Mucosa of rectum (tissue), 2 donors: ENCODE results near the gene EDN1.

Experiments used
- H3K27ac ChIP-seq, 2 donors: one replicate each; pipeline ENCODE4 v1.7.0; 2013; ENCODE audit warnings: inconsistent platforms in 2 of 2, low read depth in 2 of 2, low read length in 2 of 2
- H3K27me3 ChIP-seq, 2 donors: one replicate each; pipeline ENCODE4 v1.7.0; 2013; ENCODE audit warnings: low read length in 2 of 2; ENCODE audit not compliant: control insufficient read depth in 2 of 2, insufficient read depth in 2 of 2
- H3K36me3 ChIP-seq, 2 donors: one replicate each; pipeline ENCODE4 v1.7.0; 2013; ENCODE audit warnings: low read length in 2 of 2; ENCODE audit not compliant: control insufficient read depth in 2 of 2, insufficient read depth in 2 of 2
- H3K4me1 ChIP-seq, 2 donors: one replicate each; pipeline ENCODE4 v1.7.0; 2013; ENCODE audit warnings: low read length in 2 of 2, mild to moderate bottlenecking in 1 of 2; ENCODE audit not compliant: control insufficient read depth in 2 of 2, insufficient read depth in 2 of 2
- H3K4me3 ChIP-seq, 2 donors: one replicate each; pipeline ENCODE4 v1.7.0; 2013; ENCODE audit warnings: low read length in 2 of 2
- H3K9ac ChIP-seq, 2 donors: one replicate each; pipeline ENCODE4 v1.7.0; 2013; ENCODE audit warnings: low read length in 2 of 2, low read depth in 1 of 2, mild to moderate bottlenecking in 1 of 2
- H3K9me3 ChIP-seq, 2 donors: one replicate each; pipeline ENCODE4 v1.7.0; 2013; ENCODE audit warnings: low read length in 2 of 2; ENCODE audit not compliant: control insufficient read depth in 2 of 2
- donor health status: healthy.
- donor health status: Normal muscosa, but diverticular disease.

Gene EDN1

GRCh38 chr6:12289933-12290820 is at the start of gene EDN1:
TSS of gene EDN1 (plus strand) at chr6:12290361. CDS start at chr6:12290630, 269 bp downstream.
- Histone ChIP-seq H3K9me3 (no peaks in the 10 kb centered on the region), H3K27ac (peak within 1 kb of the TSS; percentile 69 to 72), H3K27me3 (peaks cover 0 to 5% of the 10 kb centered on the region in 2 donors)

GRCh38 chr6:12241493-12242175 is 48.5 kb upstream of the EDN1 start:
- H3K4me1 ChIP-seq = peaks cover 18 to 25% of the 10 kb centered on the region in 2 donors
- H3K4me3 ChIP-seq = peak overlapping the region in 1 of 2 donors; percentile 23
- no peaks in the 10 kb centered on the region for H3K36me3 ChIP-seq
- no peaks in the 10 kb centered on the region for H3K27me3 ChIP-seq
- no peaks in the 10 kb centered on the region for H3K9me3 ChIP-seq
- peak overlapping the region; percentile 77 to 83 for H3K27ac ChIP-seq
- H3K9ac ChIP-seq = peak overlapping the region in 1 of 2 donors; percentile 43

More at GRCh38 chr6:12289933-12290820, at the start of gene EDN1:
- H3K9ac ChIP-seq = peak within 1 kb of the TSS; percentile 69 to 74
- peak within 1 kb of the TSS; percentile 80 to 86 for H3K4me3 ChIP-seq
- peaks cover 22 to 40% of the 10 kb centered on the region in 2 donors for H3K4me1 ChIP-seq
- peaks cover 4 to 6% of the 10 kb centered on the region in 2 donors for H3K36me3 ChIP-seq

GRCh38 chr6:12243169-12243568 is 47.0 kb upstream of the EDN1 start:
- Histone ChIP-seq H3K36me3 (no peaks in the 10 kb centered on the region), H3K27me3 (no peaks in the 10 kb centered on the region), H3K27ac (no peak overlapping the region), H3K4me3 (no peak overlapping the region), H3K4me1 (peaks cover 20 to 26% of the 10 kb centered on the region in 2 donors), H3K9ac (no peak overlapping the region), H3K9me3 (no peaks in the 10 kb centered on the region)

GRCh38 chr6:12245360-12245759 is 44.8 kb upstream of the EDN1 start:
- Histone ChIP-seq H3K36me3 (no peaks in the 10 kb centered on the region), H3K9ac (no peak overlapping the region), H3K27ac (peak overlapping the region; percentile 23 to 54), H3K4me1 (peaks cover 20 to 45% of the 10 kb centered on the region in 2 donors), H3K9me3 (no peaks in the 10 kb centered on the region), H3K27me3 (no peaks in the 10 kb centered on the region), H3K4me3 (no peak overlapping the region)

- no peaks in the 10 kb centered on the region for H3K36me3 ChIP-seq
- no peaks in the 10 kb centered on the region for H3K9me3 ChIP-seq
- peak overlapping the region in 1 of 2 donors; percentile 17 for H3K4me3 ChIP-seq
- H3K27me3 ChIP-seq = no peaks in the 10 kb centered on the region
- peaks cover 20 to 45% of the 10 kb centered on the region in 2 donors for H3K4me1 ChIP-seq
- H3K27ac ChIP-seq = peak overlapping the region; percentile 23 to 54
- H3K9ac ChIP-seq = no peak overlapping the region
These were observed 44.1 kb upstream of the EDN1 start for GRCh38 chr6:12245763-12246718.

GRCh38 chr6:12246900-12247299 is 43.3 kb upstream of the EDN1 start:
- Histone ChIP-seq H3K27ac (peak overlapping the region in 1 of 2 donors; percentile 24), H3K9ac (no peak overlapping the region), H3K36me3 (no peaks in the 10 kb centered on the region), H3K9me3 (no peaks in the 10 kb centered on the region), H3K27me3 (no peaks in the 10 kb centered on the region), H3K4me3 (no peak overlapping the region), H3K4me1 (peaks cover 20 to 45% of the 10 kb centered on the region in 2 donors)

- no peaks in the 10 kb centered on the region for H3K9me3 ChIP-seq
- no peaks in the 10 kb centered on the region for H3K36me3 ChIP-seq
- no peak overlapping the region for H3K4me3 ChIP-seq
- peaks cover 14 to 40% of the 10 kb centered on the region in 2 donors for H3K4me1 ChIP-seq
- H3K9ac ChIP-seq = no peak overlapping the region
- no peaks in the 10 kb centered on the region for H3K27me3 ChIP-seq
- peak overlapping the region; percentile 52 to 75 for H3K27ac ChIP-seq
These were observed 40.4 kb upstream of the EDN1 start for GRCh38 chr6:12249541-12250382.

- Histone ChIP-seq H3K4me1 (peaks cover 11 to 37% of the 10 kb centered on the region in 2 donors), H3K27me3 (no peaks in the 10 kb centered on the region), H3K9me3 (no peaks in the 10 kb centered on the region), H3K4me3 (no peak overlapping the region), H3K9ac (no peak overlapping the region), H3K36me3 (no peaks in the 10 kb centered on the region), H3K27ac (no peak overlapping the region)
These were observed 39.8 kb upstream of the EDN1 start for GRCh38 chr6:12250383-12250770.

- Histone ChIP-seq H3K27ac (no peak overlapping the region), H3K4me3 (no peak overlapping the region)
These were observed 36.0 kb upstream of the EDN1 start for GRCh38 chr6:12254210-12254609.

More at GRCh38 chr6:12254210-12254609, 36.0 kb upstream of the EDN1 start:
- Histone ChIP-seq H3K4me1 (peaks cover 0 to 15% of the 10 kb centered on the region in 2 donors), H3K9ac (no peak overlapping the region), H3K27me3 (no peaks in the 10 kb centered on the region), H3K9me3 (no peaks in the 10 kb centered on the region), H3K36me3 (no peaks in the 10 kb centered on the region)
